SW480 (cell line): ENCODE results near the gene OTOP3.

Experiments
- DNase-seq: peaks from one replicate; pipeline ENCODE4 v3.0.0-alpha.2; 2016; ENCODE audit warnings: low spot score

OTOP3 gene

GRCh38 chr17:74916851-74917199 is 18.9 kb upstream of the OTOP3 start:
- DNase-seq, result no peak

GRCh38 chr17:74917430-74917829 is 18.3 kb upstream of the OTOP3 start:
- no peak for DNase-seq

GRCh38 chr17:74918906-74919305 is 16.8 kb upstream of the OTOP3 start:
- DNase-seq, result no peak

GRCh38 chr17:74919440-74920305 is 16.0 kb upstream of the OTOP3 start:
- no peak for DNase-seq

GRCh38 chr17:74920306-74920620 is 15.4 kb upstream of the OTOP3 start:
- no peak for DNase-seq

- DNase-seq, result no peak
Observed at GRCh38 chr17:74920642-74921025, 15.1 kb upstream of the OTOP3 start.

GRCh38 chr17:74921026-74921681 is 14.5 kb upstream of the OTOP3 start:
- no peak for DNase-seq

GRCh38 chr17:74921769-74922168 is 13.9 kb upstream of the OTOP3 start:
- no peak for DNase-seq

GRCh38 chr17:74922172-74922571 is 13.5 kb upstream of the OTOP3 start:
- DNase-seq, result no peak

GRCh38 chr17:74922694-74923537 is 12.8 kb upstream of the OTOP3 start, which contains the start of gene USH1G:
Gene USH1G, minus strand, starts transcription at chr17:74923255. Its CDS starts 182 bp downstream, at chr17:74923073.
- no peak for DNase-seq

- DNase-seq, result peak; percentile 32
Observed at GRCh38 chr17:74923538-74924249, 12.0 kb upstream of the OTOP3 start.

- DNase-seq, result no peak
Observed at GRCh38 chr17:74924250-74924948, 11.3 kb upstream of the OTOP3 start, which contains the start of gene OTOP2. Gene OTOP2, plus strand, starts transcription at chr17:74924273. Its CDS starts 360 bp downstream, at chr17:74924633.

- no peak for DNase-seq
Observed at GRCh38 chr17:74925242-74925641, 10.5 kb upstream of the OTOP3 start.

- no peak for DNase-seq
Observed at GRCh38 chr17:74928786-74929185, 6.9 kb upstream of the OTOP3 start.

- DNase-seq, result no peak
Observed at GRCh38 chr17:74930535-74931036, 5.1 kb upstream of the OTOP3 start.

GRCh38 chr17:74935048-74935447 is 650 bp upstream of the OTOP3 start:
- no peak for DNase-seq

GRCh38 chr17:74936470-74936799 is 737 bp downstream of the OTOP3 start:
- no peak for DNase-seq

GRCh38 chr17:74937064-74938051 is 1.7 kb downstream of the OTOP3 start:
- DNase-seq, result no peak

GRCh38 chr17:74938194-74938950 is 2.7 kb downstream of the OTOP3 start:
- no peak for DNase-seq
